HS-5 (cell line): Measurements from ENCODE around the gene LRRTM2.
"Not testable (repeated sequence)": the region's sequence is repeated elsewhere in the genome, so short reads cannot be mapped to it uniquely, and the experiment has no call there.

Experiments
- DNase-seq: peaks from one replicate; pipeline ENCODE4 v3.0.0-alpha.2; 2012; ENCODE audit warnings: low read depth

The LRRTM2 gene

GRCh38 chr5:138874771-138875551 is at the start of gene LRRTM2:
Gene LRRTM2 (minus strand): TSS chr5:138875335. CDS start chr5:138874911, 424 bp downstream.
- peak; percentile 34 for DNase-seq

GRCh38 chr5:138922494-138922893 is 47.4 kb upstream of the LRRTM2 start:
- no peak for DNase-seq

- not testable (repeated sequence) for DNase-seq
These were observed 46.2 kb upstream of the LRRTM2 start for GRCh38 chr5:138921362-138921761.

- DNase-seq = no peak
These were observed 45.0 kb upstream of the LRRTM2 start for GRCh38 chr5:138920181-138920580.

DNA sequence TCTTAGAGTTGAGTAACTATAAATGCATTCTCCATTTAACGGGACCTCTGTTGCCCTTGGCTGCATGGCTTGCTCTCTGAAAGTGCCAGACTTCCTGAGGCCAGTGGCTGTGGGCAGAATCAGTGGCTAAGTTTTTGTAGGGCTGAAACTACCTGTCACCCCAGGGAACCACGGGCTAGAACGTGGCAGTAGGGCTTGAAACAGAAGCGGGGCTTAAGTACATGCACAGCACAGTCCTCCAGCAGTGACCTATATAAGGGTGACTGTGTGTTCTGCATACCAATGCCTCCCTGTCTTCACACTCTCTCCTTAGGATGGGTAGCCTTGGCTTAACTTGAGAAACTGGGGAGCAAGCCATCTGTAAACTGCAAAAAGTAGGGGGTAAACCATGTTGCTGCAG is 43.6 kb upstream of the LRRTM2 start:
- DNase-seq = no peak

DNA sequence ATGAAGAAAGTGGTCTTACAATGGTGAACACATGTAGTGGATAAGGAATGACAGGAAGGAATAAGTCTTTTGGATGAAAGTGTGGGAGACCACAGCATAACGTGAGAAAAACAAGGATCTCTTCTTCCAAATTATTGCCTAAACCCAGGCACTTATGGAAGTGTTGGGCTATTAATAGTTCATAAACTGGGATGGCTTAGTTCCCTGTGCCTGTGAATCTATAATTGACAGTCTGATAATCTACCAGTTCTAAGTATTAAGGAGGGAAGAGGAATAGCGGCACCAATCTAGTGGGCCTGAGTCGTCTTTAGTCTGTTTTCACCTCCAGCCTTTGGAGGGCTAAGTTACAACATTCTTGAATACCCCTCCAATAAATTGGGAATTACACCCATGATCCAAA is 39.2 kb upstream of the LRRTM2 start:
- DNase-seq = no peak

- DNase-seq = no peak
These were observed 38.6 kb upstream of the LRRTM2 start for GRCh38 chr5:138913773-138914172.

DNA sequence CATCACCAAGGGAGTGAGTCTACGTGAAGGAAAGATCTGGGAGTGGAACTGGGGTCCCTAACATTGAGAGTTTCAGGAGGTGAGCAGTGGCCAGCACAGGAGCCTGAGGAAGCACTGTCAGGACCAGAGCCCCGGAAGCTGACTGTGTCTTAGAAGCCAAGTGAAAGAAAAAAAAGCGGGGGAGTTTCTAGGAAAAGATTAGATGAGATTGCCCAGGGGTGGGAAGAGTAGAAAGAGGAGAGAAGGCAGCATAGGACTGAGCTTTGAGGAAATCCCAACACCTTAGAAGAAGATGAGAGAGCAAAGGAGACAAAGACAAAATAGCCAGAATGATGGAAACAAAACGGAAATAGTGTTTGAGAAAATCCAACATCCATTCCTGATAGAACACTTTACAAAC is 37.0 kb upstream of the LRRTM2 start:
- no peak for DNase-seq

DNA sequence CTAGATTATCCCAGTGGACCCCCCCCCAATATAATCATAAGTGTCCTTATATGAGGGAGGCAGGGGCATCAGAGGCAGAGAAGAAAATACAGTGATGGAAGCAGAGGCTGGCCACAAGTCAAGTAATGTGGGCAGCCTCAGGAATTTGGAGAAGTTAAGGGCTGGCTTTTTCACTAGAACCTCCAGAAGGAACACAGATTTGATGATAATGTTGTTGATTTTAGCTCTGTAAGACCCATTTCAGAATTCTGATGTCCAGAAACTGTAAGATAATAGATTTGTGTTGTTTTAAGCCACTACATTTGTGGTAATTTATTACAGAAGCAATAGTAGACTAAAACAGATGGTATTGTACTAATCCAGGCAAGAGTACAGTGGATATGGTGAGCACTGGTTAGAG is 36.3 kb upstream of the LRRTM2 start:
- no peak for DNase-seq

DNA sequence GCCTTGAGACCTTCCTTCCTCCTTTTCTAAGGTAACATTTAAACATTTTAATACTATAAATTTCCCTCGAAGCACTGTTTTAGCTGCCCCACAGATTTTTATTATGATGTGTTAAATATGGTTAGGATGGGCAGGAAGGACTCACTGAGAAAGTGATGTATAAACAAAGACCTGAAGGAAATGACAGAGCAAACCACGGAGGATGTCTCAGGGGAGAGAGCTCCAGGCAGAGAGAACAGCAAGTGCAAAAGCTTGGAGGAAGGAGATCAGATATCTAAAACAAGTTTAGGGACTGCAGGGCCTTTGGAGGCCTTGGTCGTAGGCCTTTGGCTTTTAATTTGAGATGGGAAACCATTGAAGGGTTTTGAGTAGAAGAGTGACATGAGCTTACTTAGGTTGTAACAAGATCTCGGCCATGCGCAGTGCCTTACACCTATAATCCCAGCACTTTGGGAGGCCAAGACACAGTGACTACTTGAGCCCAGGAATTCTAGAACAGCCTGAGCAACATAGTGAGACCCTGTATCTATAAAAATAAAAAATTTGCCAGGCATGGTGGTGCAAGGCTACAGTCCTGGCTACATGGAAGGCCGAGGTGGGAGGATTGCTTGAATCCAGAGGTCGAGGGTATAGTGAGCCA is 35.5 kb upstream of the LRRTM2 start:
- no peak for DNase-seq

- DNase-seq = no peak
These were observed 34.6 kb upstream of the LRRTM2 start for GRCh38 chr5:138909734-138910133.

- peak; percentile 60 for DNase-seq
These were observed 30.4 kb upstream of the LRRTM2 start for GRCh38 chr5:138905541-138905940.

DNA sequence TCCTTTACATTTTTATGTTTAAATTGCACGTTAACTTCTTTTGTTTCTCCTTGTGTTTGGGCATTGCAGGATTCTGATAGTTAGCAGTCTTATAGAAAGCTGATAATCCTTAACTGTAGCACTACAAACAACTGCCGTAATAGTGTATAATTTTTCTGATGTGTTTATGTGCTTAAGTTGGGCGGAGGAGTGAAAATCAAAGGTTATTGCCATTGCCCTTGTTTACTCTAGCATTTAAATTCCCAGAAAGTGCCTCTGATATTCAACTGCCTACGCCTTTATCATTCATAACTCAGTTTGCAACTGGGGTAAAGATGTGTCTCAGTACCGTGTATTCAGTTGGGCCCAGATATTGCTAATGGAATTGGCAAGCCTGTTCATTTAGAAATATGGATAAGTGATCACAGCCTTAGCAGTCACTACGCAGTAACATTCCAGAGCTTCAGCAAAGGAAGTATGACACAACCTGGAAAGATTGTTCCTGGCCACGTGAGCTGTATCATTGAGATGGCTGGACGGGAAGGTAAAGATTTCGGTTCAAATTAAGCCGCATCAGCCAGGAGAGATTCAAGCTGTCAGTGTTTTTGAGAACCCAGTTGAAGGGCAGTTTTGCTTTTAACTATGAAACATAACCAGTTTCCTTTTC is 28.1 kb upstream of the LRRTM2 start:
- peak; percentile 61 for DNase-seq

- no peak for DNase-seq
These were observed 26.6 kb upstream of the LRRTM2 start for GRCh38 chr5:138901716-138902115.

DNA sequence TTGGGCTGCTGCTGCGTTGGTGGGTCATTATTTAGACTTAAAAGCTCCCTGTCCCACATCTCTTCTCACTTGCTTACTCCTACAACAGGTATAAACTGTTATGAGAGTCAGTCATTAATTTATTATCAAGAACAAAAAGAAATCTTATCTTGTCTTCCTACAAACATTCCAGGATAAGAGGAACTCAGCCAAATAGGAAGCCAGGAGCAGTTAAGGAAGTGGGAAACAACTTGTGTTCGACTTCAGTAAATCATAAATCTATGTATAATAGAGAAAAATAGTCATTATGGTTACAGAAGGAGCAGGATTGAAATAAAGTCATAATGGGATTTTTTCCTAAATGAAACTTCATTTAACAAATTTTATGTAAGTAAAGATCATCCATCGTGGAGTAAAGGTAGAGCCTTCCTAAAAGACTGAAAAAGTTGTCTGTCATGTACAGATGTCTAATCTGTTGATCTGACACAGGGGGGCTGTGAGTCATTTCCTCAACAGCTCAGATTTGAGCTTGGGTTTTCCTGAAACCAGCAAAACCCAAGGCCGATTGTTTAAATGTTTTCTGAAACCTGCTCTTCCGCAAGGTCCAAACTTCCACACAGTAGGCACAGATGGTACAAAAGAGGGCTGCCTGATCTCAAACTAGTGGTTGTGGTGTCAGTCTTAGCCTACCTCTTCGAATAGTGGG is 25.3 kb upstream of the LRRTM2 start:
- peak; percentile 35 for DNase-seq

DNA sequence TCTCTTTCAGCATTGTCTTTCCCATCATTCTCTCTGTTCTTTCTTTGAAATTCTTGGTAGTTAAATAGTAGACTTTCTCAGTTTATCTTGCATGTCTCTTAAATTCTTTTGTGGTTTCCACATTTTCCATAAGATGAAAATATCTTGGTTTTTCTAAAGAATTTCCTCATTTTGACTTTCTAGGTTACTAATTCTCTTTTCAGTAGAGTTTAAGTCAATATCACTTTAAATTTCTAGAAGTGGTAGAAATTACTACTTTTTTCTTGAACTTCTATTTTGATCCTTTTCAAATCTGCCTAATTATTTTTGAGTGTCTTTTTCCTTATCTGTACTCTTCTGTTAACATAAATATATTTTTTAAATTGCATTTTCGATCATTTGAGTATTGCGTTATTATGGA is 23.6 kb upstream of the LRRTM2 start:
- DNase-seq = no peak

DNA sequence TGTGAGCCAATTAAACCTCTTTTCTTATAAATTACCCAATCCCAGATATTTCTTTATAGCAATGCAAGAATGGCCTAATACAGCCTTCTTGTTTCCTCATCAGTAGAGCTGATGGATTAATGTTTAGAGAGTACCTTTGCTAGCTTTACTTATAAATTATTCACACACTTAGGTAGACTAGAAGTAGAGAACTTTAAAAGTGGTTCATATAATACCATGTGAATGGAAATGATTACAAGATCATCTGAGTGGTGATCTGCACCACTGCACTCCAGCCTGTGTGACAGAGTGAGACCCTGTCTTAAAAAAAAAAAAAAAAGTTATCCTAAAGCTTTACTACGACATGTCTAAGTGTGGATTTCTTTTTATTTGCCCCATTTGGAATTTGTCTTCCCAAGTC is 23.2 kb upstream of the LRRTM2 start:
- DNase-seq = no peak

GRCh38 chr5:138895918-138896317 is 20.8 kb upstream of the LRRTM2 start:
- DNase-seq = no peak

DNA sequence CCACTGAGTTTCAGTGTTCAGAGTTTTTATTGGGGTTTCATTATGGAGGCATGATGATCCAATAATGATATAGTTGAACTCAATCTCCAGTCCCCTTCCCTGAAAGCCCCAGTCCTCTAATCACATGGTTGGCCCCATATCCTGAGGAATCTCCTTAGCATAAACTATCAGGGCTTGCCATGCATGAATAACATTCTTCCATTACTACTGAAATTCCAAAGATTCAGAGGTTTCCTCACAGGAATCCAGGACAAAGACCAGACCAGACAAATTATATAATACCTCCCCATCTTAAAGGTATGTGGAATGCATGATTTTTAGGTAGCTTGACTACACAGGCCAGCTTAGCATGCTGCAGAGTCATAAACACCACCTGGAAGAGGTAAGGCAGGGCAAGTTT is 15.5 kb upstream of the LRRTM2 start:
- no peak for DNase-seq

DNA sequence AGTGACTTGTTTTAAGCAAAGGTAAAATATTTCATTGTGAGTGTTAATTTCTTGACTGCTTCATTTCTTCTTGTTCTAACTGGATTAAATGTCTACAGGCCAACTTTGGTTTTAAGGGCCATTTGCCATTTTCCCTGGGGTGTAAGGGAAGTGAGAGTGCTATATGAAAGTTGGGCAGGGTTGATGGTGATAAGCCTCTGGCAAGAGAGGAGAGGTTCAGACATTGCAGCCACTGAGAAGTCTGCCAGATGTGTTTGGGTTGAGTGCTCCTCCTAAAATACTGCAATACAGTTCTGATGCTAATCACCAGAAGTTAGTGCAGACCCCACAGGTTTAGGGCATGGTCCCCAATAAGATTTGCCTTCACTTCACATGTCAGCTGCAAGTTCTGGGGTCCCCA is 14.9 kb upstream of the LRRTM2 start:
- no peak for DNase-seq

GRCh38 chr5:138884554-138884953 is 9.4 kb upstream of the LRRTM2 start:
- DNase-seq = no peak

DNA sequence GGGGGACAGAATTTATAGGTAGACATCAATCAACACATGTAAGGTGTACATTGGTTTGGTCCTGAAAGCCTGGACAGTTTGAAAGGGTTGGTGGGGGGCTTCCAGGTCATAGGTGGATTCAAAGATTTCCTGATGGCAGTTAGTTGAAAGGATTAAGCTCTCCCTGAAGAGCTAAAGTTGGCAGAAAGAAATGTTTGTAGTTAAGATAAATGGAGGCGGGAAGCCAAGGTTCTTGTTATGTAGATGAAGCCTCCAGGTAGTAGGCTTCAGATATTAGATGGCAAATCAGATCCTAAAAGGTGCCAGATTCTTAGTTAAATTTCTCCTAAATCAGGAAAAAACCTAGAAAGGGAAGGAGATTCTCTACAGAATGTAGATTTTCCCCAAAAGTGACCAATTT is 9.0 kb upstream of the LRRTM2 start:
- DNase-seq = no peak

DNA sequence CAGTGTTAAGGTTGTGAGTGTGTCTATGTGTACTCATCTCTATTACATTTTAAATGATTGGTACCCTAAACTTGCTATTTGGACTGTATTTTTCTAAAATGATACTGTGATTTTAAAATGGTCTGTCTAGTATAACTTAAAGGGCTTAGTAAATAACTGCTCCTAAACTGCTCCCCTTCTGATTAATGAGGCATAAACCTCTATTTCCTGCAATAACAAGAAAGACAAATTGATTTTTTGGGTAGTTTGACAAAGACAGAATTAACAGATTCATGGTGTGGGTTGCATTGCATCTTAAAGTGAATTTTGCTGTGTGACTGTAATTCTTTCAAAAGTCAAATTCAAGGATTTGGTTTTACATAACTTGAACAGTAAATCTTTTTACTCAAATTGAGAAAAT is 8.1 kb upstream of the LRRTM2 start:
- no peak for DNase-seq
